NCI-H1930 (cell line): ENCODE measurements around the gene CBARP.
"Not testable (repeated sequence)": the region's sequence is repeated elsewhere in the genome, so short reads cannot be mapped to it uniquely, and the experiment has no call there.

Experiments used
- DNase-seq, 2 experiments: peaks; one replicate each; lab custom pipeline; 2025; lab: John Stamatoyannopoulos, UW

The CBARP gene

GRCh38 chr19:1252821-1253513 is 15.2 kb upstream of the CBARP start:
- DNase-seq = no peak

- no peak for DNase-seq
Observed at GRCh38 chr19:1252221-1252820, 14.5 kb upstream of the CBARP start.

GRCh38 chr19:1251330-1252220 is 13.8 kb upstream of the CBARP start:
- no peak for DNase-seq

- peak in 1 of 2 experiments; percentile 21 for DNase-seq
Observed at GRCh38 chr19:1250437-1251260, 12.8 kb upstream of the CBARP start.

- no peak for DNase-seq
Observed at GRCh38 chr19:1249990-1250436, 12.2 kb upstream of the CBARP start.

- peak; percentile 77 to 82 for DNase-seq
Observed at GRCh38 chr19:1249298-1249989, 11.6 kb upstream of the CBARP start.

- DNase-seq = peak; percentile 79 to 88
Observed at GRCh38 chr19:1248786-1249297, 11.0 kb upstream of the CBARP start.

GRCh38 chr19:1248139-1248785 is 10.5 kb upstream of the CBARP start, which contains the start of gene MIDN:
MIDN (plus strand) TSS chr19:1248583; CDS start chr19:1250297, 1,714 bp downstream.
- DNase-seq = peak; percentile 52 to 71

- DNase-seq = no peak
Observed at GRCh38 chr19:1247748-1248138, 9.9 kb upstream of the CBARP start.

- DNase-seq = not testable (repeated sequence)
Observed at GRCh38 chr19:1246265-1247087, 8.7 kb upstream of the CBARP start.

GRCh38 chr19:1245494-1246264 is 7.9 kb upstream of the CBARP start:
- no peak for DNase-seq

- DNase-seq = no peak
Observed at GRCh38 chr19:1244693-1245451, 7.1 kb upstream of the CBARP start.

GRCh38 chr19:1243768-1244692 is 6.2 kb upstream of the CBARP start:
- DNase-seq = peak; percentile 35 to 55

GRCh38 chr19:1241417-1242095 is 3.8 kb upstream of the CBARP start, which contains the start of gene ATP5F1D:
ATP5F1D (plus strand) TSS chr19:1241751; CDS start chr19:1241851, 100 bp downstream.
- DNase-seq = peak; percentile 65 to 89

- DNase-seq = no peak
Observed at GRCh38 chr19:1240925-1241324, 3.1 kb upstream of the CBARP start.
